Measurements from ENCODE around the gene CEP97. TPM values are rescaled to one million over a fixed set of nuclear protein-coding genes. Genes with fewer than 3 reads are reported as not detected.

CEP97 gene
- total RNA-seq, 1 experiment from 2014 or later, result 12.0 TPM

GRCh38 chr3:101817992-101818391 lies 93.6 kb downstream of the CEP97 start:
- POLR2A ChIA-PET, result no interaction called here
- Mint-ChIP-seq H3K4me1 (peaks cover 3% of the 10 kb centered on the region), H3K36me3 (peaks cover 14% of the 10 kb centered on the region; the same call in 1 of the 2 replicates), H3K27ac (no peak overlapping the region), H3K9me3 (no peaks in the 10 kb centered on the region), H3K4me3 (no peak overlapping the region), H3K27me3 (ENCODE audit: low read depth) (no peaks in the 10 kb centered on the region)
- TF ChIP-seq ELF4 (CRISPR knock-in tag; IDR thresholded peaks at IDR 0.05; ENCODE audit: low read depth), result no peak
- DNase-seq (ENCODE audit: low spot score) (no peak), ATAC-seq (no peak)
- CTCF ChIA-PET, result interaction anchor here (1.0 to 1.2 kb wide), 2 partner anchors 16 to 407 kb away, joined by 3 to 4 read pairs; no protein-coding TSS in a partner anchor

- no peak for DNase-seq (ENCODE audit: low spot score)
- no peak overlapping the region for H3K27ac Mint-ChIP-seq
- no peaks in the 10 kb centered on the region for H3K4me1 Mint-ChIP-seq
- H3K27me3 Mint-ChIP-seq (ENCODE audit: low read depth), result no peaks in the 10 kb centered on the region
- TF ChIP-seq RORB (CRISPR knock-in tag; IDR thresholded peaks at IDR 0.05) (no peak), TP53 (CRISPR knock-in tag; IDR thresholded peaks at IDR 0.05) (no peak), TCF7 (CRISPR knock-in tag; IDR thresholded peaks at IDR 0.05; ENCODE audit: low read depth) (no peak), FOXP1 (CRISPR knock-in tag; IDR thresholded peaks at IDR 0.05; ENCODE audit: borderline replicate concordance) (no peak), GTF2I (CRISPR knock-in tag; conservative IDR thresholded peaks at IDR 0.05) (no peak), TEAD1 (CRISPR knock-in tag; IDR thresholded peaks at IDR 0.05) (no peak), AR (CRISPR knock-in tag; IDR thresholded peaks at IDR 0.05) (no peak), PREB (CRISPR knock-in tag; IDR thresholded peaks at IDR 0.05; ENCODE audit: borderline replicate concordance) (no peak), ZNF396 (CRISPR knock-in tag; IDR thresholded peaks at IDR 0.05; ENCODE audit: borderline replicate concordance) (no peak), ELF4 (CRISPR knock-in tag; IDR thresholded peaks at IDR 0.05; ENCODE audit: low read depth) (no peak), ATF2 (CRISPR knock-in tag; IDR thresholded peaks at IDR 0.05; ENCODE audit: borderline replicate concordance, low read depth) (no peak), ZNF416 (CRISPR knock-in tag; IDR thresholded peaks at IDR 0.05) (no peak), CBFB (CRISPR knock-in tag; IDR thresholded peaks at IDR 0.05; ENCODE audit: low read depth) (no peak), ATF3 (CRISPR knock-in tag; conservative IDR thresholded peaks at IDR 0.05) (no peak), CREM (CRISPR knock-in tag; IDR thresholded peaks at IDR 0.05) (no peak), ZNF532 (CRISPR knock-in tag; IDR thresholded peaks at IDR 0.05; ENCODE audit: borderline replicate concordance) (no peak), ZNF512 (CRISPR knock-in tag; IDR thresholded peaks at IDR 0.05; ENCODE audit: borderline replicate concordance) (no peak), NR2C2 (CRISPR knock-in tag; IDR thresholded peaks at IDR 0.05) (no peak), GRHL2 (CRISPR knock-in tag; IDR thresholded peaks at IDR 0.05; ENCODE audit: insufficient replicate concordance, severe bottlenecking) (no peak)
- H3K9me3 Mint-ChIP-seq, result no peaks in the 10 kb centered on the region
- no peak for ATAC-seq
- H3K4me3 Mint-ChIP-seq, result no peak overlapping the region
- POLR2A ChIA-PET, result no interaction called here
- peaks cover 14% of the 10 kb centered on the region; the same call in 1 of the 2 replicates for H3K36me3 Mint-ChIP-seq
- CTCF ChIA-PET, result no interaction called here
Measured at GRCh38 chr3:101819649-101820206, 95.3 kb downstream of the CEP97 start.

Measured in WTC11 (cell line).